GM18870 (cell line): ENCODE data around the gene CAPN2.
A peak's percentile ranks its signal among the peaks of the same experiment; 100 is the strongest.

ENCODE experiments used
- ATAC-seq: cut with Tn5 transposase; IDR thresholded peaks from one replicate; pipeline ENCODE4 v1.9.1; 2021; ENCODE audit warnings: moderate library complexity; ENCODE audit not compliant: unreplicated experiment

CAPN2 gene

GRCh38 chr1:223702735-223703667 is 9.3 kb upstream of the CAPN2 start:
- no peak for ATAC-seq

GRCh38 chr1:223703668-223704013 is 8.7 kb upstream of the CAPN2 start:
- no peak for ATAC-seq

GRCh38 chr1:223704921-223705878 is 7.1 kb upstream of the CAPN2 start:
- ATAC-seq = no peak

DNA sequence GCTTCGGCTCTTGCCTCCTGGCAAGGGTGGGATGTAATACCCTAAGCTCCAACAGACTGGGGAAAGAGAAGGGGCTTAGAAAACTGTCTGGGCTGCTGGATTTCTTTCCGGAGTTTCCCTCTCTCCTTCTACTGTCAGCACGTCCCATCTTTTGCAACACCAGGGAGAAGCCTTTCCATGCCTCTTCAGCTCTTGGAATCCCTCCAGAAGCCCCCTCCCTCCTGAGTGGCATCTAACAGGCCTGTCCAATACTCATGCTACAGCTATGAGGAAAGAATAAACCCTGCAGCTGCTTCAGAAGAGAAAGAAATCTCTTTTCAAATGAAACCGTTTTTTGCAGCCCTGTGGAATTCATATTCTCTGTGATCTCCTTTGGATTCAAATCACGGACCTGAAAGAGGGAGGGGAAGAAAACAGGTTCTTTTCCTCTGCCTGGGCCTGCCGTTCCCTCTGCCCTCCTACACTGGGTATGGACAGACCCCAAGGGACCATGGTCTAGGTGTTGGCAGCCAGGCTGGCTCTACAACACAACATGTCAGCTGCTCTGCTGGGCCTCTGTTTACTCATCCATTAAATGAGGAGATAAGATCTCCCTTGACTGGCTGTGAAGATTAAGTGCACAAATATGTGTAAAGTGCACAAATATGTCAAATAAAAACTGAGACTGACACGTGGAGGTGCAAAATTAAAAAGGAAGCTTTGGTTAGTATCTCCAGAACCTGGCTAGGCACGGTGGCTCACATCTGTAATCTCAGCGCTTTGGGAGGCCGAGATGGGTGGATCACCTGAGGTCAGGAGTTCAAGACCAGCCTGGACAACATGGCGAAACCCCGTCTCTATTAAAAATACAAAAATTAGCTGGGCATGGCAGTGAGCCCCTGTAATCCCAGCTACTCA is 6.0 kb upstream of the CAPN2 start:
- ATAC-seq = no peak

DNA sequence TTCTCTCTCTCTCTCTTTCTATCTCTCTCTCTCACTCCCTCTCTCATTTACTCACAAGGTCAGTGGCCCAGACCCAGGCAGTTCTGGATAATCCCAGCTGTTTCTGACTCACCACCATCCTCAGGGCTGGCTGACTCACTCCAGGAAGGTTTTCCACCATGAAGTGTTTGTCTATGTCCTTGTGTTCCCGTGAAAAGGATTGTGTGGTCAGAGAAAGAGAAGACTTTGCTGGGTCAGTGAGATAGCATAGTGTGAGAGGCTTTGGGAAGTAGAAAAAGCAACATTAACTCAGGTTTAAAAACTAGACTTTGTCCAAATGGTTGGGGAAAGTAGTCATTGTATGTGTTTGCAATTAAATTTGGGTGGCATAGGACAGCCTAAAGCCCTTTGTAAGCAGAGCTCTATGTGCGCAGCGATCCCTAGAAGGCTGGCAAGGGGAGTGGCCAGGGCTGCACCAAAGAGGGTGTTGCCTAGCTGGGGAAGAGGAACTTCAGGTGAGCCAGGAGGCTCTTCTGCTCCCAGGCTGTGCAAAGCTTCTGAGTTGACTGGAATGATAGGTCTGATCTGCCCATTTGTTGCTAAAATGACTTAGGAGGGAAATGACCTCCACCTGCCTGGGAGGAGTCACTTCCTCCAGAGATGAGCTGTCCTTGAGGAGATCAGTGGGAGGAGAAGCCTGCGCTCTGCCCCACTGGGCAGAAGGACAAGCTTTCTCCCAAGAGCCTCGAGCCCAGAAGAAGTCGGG is 4.9 kb upstream of the CAPN2 start:
- peak; percentile 37 for ATAC-seq

- no peak for ATAC-seq
These were observed 4.4 kb upstream of the CAPN2 start for GRCh38 chr1:223708001-223708359.

GRCh38 chr1:223708651-223709268 is 3.6 kb upstream of the CAPN2 start:
- ATAC-seq = no peak

DNA sequence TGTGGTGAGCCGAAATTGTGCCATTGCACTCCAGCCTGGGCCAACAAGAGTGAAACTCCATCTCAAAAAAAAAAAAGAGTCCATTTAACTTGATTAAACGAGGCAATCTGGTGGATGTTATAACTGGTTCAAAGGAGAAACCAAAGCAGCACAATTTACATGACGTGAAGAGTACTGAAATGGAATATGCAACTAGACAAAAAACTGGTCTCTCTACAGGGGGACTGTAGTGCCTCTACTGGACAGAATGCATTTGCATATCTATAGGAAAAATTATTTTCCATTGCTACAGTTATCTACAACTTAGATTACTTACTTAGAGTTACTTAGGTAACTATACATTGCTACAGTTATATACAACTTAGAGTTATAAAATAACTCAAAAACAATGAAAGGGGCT is 2.7 kb upstream of the CAPN2 start:
- ATAC-seq = no peak

GRCh38 chr1:223710179-223711133 is 1.9 kb upstream of the CAPN2 start:
- no peak for ATAC-seq

DNA sequence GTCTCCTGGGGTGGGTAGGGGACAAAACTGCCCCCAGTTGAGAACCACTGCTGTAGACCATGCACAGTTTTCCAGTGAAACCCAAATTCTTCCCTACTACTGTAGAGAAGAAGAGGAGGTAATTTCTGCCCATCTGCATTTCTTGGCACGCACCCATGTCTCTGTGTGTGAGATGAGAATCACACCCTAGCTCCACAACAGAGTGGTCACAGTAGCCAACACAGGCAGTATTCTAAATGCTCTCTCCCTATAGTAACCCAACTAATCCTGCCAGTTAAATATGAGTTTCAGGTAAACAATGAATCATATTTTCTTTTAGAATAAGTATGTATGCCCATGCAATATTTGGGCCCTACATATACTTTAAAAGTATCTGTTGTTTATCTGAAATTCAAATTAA is 1.2 kb upstream of the CAPN2 start:
- no peak for ATAC-seq

GRCh38 chr1:223711747-223712193 is 569 bp upstream of the CAPN2 start:
- ATAC-seq = no peak

GRCh38 chr1:223712850-223713474 is 623 bp downstream of the CAPN2 start:
- ATAC-seq = no peak

- no peak for ATAC-seq
These were observed 1.4 kb downstream of the CAPN2 start for GRCh38 chr1:223713546-223714420.

- no peak for ATAC-seq
These were observed 2.0 kb downstream of the CAPN2 start for GRCh38 chr1:223714421-223714724.

- ATAC-seq = no peak
These were observed 2.7 kb downstream of the CAPN2 start for GRCh38 chr1:223714849-223715603.

GRCh38 chr1:223715604-223716172 is 3.3 kb downstream of the CAPN2 start:
- no peak for ATAC-seq
